Esophagus muscularis mucosa (tissue), 4 donors: Measurements from ENCODE around the gene CLDN15. TPM values are rescaled to one million over a fixed set of nuclear protein-coding genes. Genes with fewer than 3 reads are reported as not detected.

Experiments
- DNase-seq: peaks from one replicate; pipeline ENCODE4 v3.0.0-alpha.2; 2017; ENCODE audit errors: extremely low spot score
- H3K27ac ChIP-seq, 4 donors: fragments of 200-600 bp; sonication (generic); replicated peaks in 1 of 4; 1 replicate in 3 of 4; 2 replicates in 1 of 4; pipeline ENCODE4 v1.5.1; 2016 to 2019; ENCODE audit warnings: mild to moderate bottlenecking in 1 of 4
- H3K27me3 ChIP-seq, 4 donors: fragments of 200-600 bp; sonication (generic); one replicate each; pipeline versions ENCODE4 v1.5.1 to v1.6.0; 2016 to 2019
- H3K36me3 ChIP-seq, 4 donors: fragments of 200-600 bp; sonication (generic); one replicate each; pipeline ENCODE4 v1.5.1; 2016 to 2019
- H3K4me1 ChIP-seq, 4 donors: fragments of 200-600 bp; sonication (generic); one replicate each; pipeline ENCODE4 v1.5.1; 2016 to 2019
- H3K4me3 ChIP-seq, 4 donors: fragments of 200-600 bp; sonication (generic); 1 replicate in 2 of 4; 2 replicates in 2 of 4; pipeline ENCODE4 v1.5.1; 2016 to 2019; ENCODE audit warnings: mild to moderate bottlenecking in 4 of 4, moderate library complexity in 1 of 4
- H3K9me3 ChIP-seq, 4 donors: fragments of 200-600 bp; sonication (generic); 1 replicate in 3 of 4; 2 replicates in 1 of 4; pipeline ENCODE4 v1.5.1; 2016 to 2019
- CTCF ChIP-seq, 3 experiments: fragments of 200-600 bp in 2 of 3; fragments of 450-650 bp in 1 of 3; sonication (generic) in 2 of 3; IDR thresholded peaks; one replicate each; pipeline ENCODE4 v1.5.1; 2017 to 2019; ENCODE audit warnings: antibody characterized with exemption in 3 of 3, mild to moderate bottlenecking in 2 of 3, moderate library complexity in 1 of 3
- EP300 ChIP-seq: sonication (generic); formaldehyde crosslinking; IDR thresholded peaks from one replicate; pipeline ENCODE4 v1.6.1; 2017; ENCODE audit warnings: antibody characterized with exemption
- POLR2A ChIP-seq: fragments of 450-650 bp; IDR thresholded peaks from one replicate; pipeline ENCODE4 v1.6.1; 2017; ENCODE audit warnings: antibody characterized with exemption, moderate library complexity, mild to moderate bottlenecking, low read depth
- POLR2AphosphoS5 ChIP-seq, 2 donors: sonication (generic); formaldehyde crosslinking; IDR thresholded peaks; one replicate each; pipeline ENCODE4 v1.6.1; 2017; ENCODE audit warnings: antibody characterized with exemption in 2 of 2
- WGBS: methylation state at CpG from one replicate; pipeline ENCODE4 v1.1.5; 2018; 5-methylcytosine and 5-hydroxymethylcytosine counted together
- intact Hi-C: fragments of 100-400 bp; cut with DNase I; formaldehyde crosslinking; loops from one replicate; pipeline ENCODE4 v1.15.1; 2023
- total RNA-seq, 4 donors: library from RNA; depleted of rRNA; stranded (reverse); fragments of >200 nt; gene quantifications; one replicate each; pipeline versions ENCODE4 v1.1.0 to v1.2.1, GENCODE V29; 2016

The CLDN15 gene
- total RNA-seq, 4 donors from 2014 or later: 5.3 to 9.1 (median 6.4) TPM

GRCh38 chr7:101216001-101216859 is 21.4 kb downstream of the CLDN15 start:
- Histone ChIP-seq H3K27ac (peak overlapping the region; percentile 85 to 97 (median 94)), H3K4me3 (peak overlapping the region; percentile 71 to 93 (median 82)), H3K27me3 (no peaks in the 10 kb centered on the region), H3K9me3 (no peaks in the 10 kb centered on the region), H3K36me3 (peaks cover 26 to 49% (median 47%) of the 10 kb centered on the region in 4 donors), H3K4me1 (peaks cover 35 to 54% (median 46%) of the 10 kb centered on the region in 4 donors)
- WGBS: 52% methylated on average over 25 of the region's 31 CpGs
- DNase-seq: no peak
- intact Hi-C loops: loop anchor here (2.0 kb wide), 1 partner anchor 29 kb away; the partner anchor contains the start of gene FIS1
- TF ChIP-seq POLR2A: no peak
- TF ChIP-seq EP300: no peak
- no peak for TF ChIP-seq CTCF (IDR thresholded peaks at IDR 0.05)
- no peak for TF ChIP-seq POLR2AphosphoS5 (IDR thresholded peaks at IDR 0.05)

- Histone ChIP-seq H3K9me3 (no peaks in the 10 kb centered on the region), H3K27ac (no peak overlapping the region), H3K4me3 (no peak overlapping the region), H3K27me3 (no peaks in the 10 kb centered on the region), H3K36me3 (peaks cover 46 to 91% (median 89%) of the 10 kb centered on the region in 4 donors), H3K4me1 (peaks cover 12 to 25% (median 22%) of the 10 kb centered on the region in 4 donors)
- intact Hi-C loops: no loop called here
- TF ChIP-seq POLR2A (no peak), CTCF (IDR thresholded peaks at IDR 0.05) (no peak), EP300 (no peak), POLR2AphosphoS5 (IDR thresholded peaks at IDR 0.05) (no peak)
- WGBS: 100% methylated on average over 4 of the region's 8 CpGs
- no peak for DNase-seq
These were observed 25.6 kb downstream of the CLDN15 start for GRCh38 chr7:101212014-101212413.

GRCh38 chr7:101211501-101211900 is 26.1 kb downstream of the CLDN15 start:
- intact Hi-C loops: no loop called here
- no peak overlapping the region for H3K4me3 ChIP-seq
- no peak overlapping the region for H3K27ac ChIP-seq
- H3K9me3 ChIP-seq: no peaks in the 10 kb centered on the region
- H3K36me3 ChIP-seq: peaks cover 48 to 96% (median 94%) of the 10 kb centered on the region in 4 donors
- TF ChIP-seq POLR2AphosphoS5 (IDR thresholded peaks at IDR 0.05) (no peak), CTCF (IDR thresholded peaks at IDR 0.05) (no peak), POLR2A (no peak), EP300 (no peak)
- WGBS: 90% methylated on average over 17 of the region's 24 CpGs
- no peaks in the 10 kb centered on the region for H3K27me3 ChIP-seq
- DNase-seq: no peak
- H3K4me1 ChIP-seq: peaks cover 8 to 20% (median 17%) of the 10 kb centered on the region in 4 donors

- no peak for DNase-seq
- H3K9me3 ChIP-seq: no peaks in the 10 kb centered on the region
- H3K4me3 ChIP-seq: no peak overlapping the region
- intact Hi-C loops: no loop called here
- H3K27ac ChIP-seq: no peak overlapping the region
- H3K4me1 ChIP-seq: peaks cover 0 to 6% (median 6%) of the 10 kb centered on the region in 4 donors
- H3K27me3 ChIP-seq: no peaks in the 10 kb centered on the region
- peaks cover 55 to 95% (median 93%) of the 10 kb centered on the region in 4 donors for H3K36me3 ChIP-seq
- WGBS: 87% methylated on average over 9 of the region's 19 CpGs
- no peak for TF ChIP-seq POLR2A
- TF ChIP-seq EP300: no peak
- no peak for TF ChIP-seq POLR2AphosphoS5 (IDR thresholded peaks at IDR 0.05)
- no peak for TF ChIP-seq CTCF (IDR thresholded peaks at IDR 0.05)
These were observed 27.5 kb downstream of the CLDN15 start for GRCh38 chr7:101210143-101210542.
